Tibial nerve (tissue), 4 donors: ENCODE results near the gene PHKA1.
"Not testable (repeated sequence)": the region's sequence is repeated elsewhere in the genome, so short reads cannot be mapped to it uniquely, and the experiment has no call there.

ENCODE experiments used
- EP300 ChIP-seq, 2 donors: sonication (generic); formaldehyde crosslinking; IDR thresholded peaks; one replicate each; pipeline ENCODE4 v1.6.1; 2017; ENCODE audit warnings: antibody characterized with exemption in 2 of 2, mild to moderate bottlenecking in 1 of 2
- POLR2A ChIP-seq, 2 donors: fragments of 450-650 bp; IDR thresholded peaks; one replicate each; pipeline ENCODE4 v1.6.1; 2017; ENCODE audit warnings: antibody characterized with exemption in 2 of 2, mild to moderate bottlenecking in 2 of 2, moderate library complexity in 2 of 2
- TF ChIP-seq, protein P1 (sequence below), 5 experiments: fragments of 200-600 bp in 3 of 5; fragments of 450-650 bp in 2 of 5; sonication (generic) in 3 of 5; IDR thresholded peaks; one replicate each; pipeline ENCODE4 v1.5.1; 2016 to 2019; ENCODE audit warnings: antibody characterized with exemption in 5 of 5, mild to moderate bottlenecking in 3 of 5, moderate library complexity in 2 of 5

GRCh38 chrX:72559655-72560054 is 154.5 kb downstream of the PHKA1 start:
- TF ChIP-seq, protein P1, sequence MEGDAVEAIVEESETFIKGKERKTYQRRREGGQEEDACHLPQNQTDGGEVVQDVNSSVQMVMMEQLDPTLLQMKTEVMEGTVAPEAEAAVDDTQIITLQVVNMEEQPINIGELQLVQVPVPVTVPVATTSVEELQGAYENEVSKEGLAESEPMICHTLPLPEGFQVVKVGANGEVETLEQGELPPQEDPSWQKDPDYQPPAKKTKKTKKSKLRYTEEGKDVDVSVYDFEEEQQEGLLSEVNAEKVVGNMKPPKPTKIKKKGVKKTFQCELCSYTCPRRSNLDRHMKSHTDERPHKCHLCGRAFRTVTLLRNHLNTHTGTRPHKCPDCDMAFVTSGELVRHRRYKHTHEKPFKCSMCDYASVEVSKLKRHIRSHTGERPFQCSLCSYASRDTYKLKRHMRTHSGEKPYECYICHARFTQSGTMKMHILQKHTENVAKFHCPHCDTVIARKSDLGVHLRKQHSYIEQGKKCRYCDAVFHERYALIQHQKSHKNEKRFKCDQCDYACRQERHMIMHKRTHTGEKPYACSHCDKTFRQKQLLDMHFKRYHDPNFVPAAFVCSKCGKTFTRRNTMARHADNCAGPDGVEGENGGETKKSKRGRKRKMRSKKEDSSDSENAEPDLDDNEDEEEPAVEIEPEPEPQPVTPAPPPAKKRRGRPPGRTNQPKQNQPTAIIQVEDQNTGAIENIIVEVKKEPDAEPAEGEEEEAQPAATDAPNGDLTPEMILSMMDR (IDR thresholded peaks at IDR 0.05) = not testable (repeated sequence)
- TF ChIP-seq POLR2A, EP300 (IDR thresholded peaks at IDR 0.05): not testable (repeated sequence)
